ENCODE measurements around the gene MYO15B.
A peak's percentile ranks its signal among the peaks of the same experiment; 100 is the strongest.

The MYO15B gene

DNA sequence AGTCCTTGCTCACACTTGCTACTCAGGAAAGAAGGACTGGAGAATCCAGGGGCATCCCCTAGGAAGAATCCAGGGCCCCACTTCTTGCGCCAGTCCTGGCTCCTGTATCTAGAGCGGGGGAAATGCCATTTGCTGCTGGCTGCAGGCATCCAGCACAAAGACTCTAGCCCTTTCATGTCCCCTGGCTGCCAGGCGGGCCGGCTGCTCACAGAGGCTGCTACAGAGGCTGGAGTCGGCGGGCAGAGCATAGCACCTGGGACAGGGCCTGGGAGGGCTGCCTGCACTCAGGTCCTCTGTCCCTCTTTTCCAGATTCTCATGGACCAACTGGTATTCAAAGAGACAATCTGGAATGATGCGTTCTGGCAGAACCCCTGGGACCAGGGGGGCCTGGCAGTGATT, 59.5 kb downstream of the MYO15B start:
- no peak for DNase-seq (ENCODE audit: low spot score)
- in situ Hi-C loops (cut with MboI; ENCODE audit: low sequenced_read_pairs, unreplicated experiment): no loop called here
- no peak for TF ChIP-seq CTCF (IDR thresholded peaks at IDR 0.05; ENCODE audit: borderline replicate concordance, control extremely low read depth, extremely low read depth, insufficient read depth, missing control alignments)

- TF ChIP-seq CTCF (IDR thresholded peaks at IDR 0.05; ENCODE audit: borderline replicate concordance, control extremely low read depth, extremely low read depth, insufficient read depth, missing control alignments): no peak
- in situ Hi-C loops (cut with MboI; ENCODE audit: low sequenced_read_pairs, unreplicated experiment): no loop called here
Measured at GRCh38 chr17:75647921-75648320, 60.3 kb downstream of the MYO15B start.

DNA sequence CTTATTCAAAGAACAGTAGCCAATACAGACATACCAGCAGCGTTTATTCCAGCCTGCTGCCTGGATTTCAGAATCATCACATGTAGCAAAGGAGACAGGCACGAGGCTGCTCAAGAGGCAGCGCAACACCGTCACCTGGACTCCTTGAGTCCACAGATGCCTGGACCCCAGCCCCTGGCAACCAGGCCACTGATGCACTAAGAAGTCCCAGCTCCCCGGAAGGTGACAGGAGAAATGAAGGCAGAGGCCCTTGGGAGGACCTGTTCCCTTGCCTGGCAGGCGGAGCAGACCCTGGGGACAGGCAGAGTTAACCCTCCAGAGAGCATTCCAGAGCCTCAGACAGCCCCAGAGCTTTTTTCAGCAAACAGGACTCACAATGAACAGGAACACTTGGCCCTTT, 62.1 kb downstream of the MYO15B start:
- in situ Hi-C loops (cut with MboI; ENCODE audit: low sequenced_read_pairs, unreplicated experiment): no loop called here
- DNase-seq (ENCODE audit: low spot score): no peak
- no peak for TF ChIP-seq CTCF (IDR thresholded peaks at IDR 0.05; ENCODE audit: borderline replicate concordance, control extremely low read depth, extremely low read depth, insufficient read depth, missing control alignments)

More at GRCh38 chr17:75647921-75648320, 60.3 kb downstream of the MYO15B start:
- DNase-seq (ENCODE audit: low spot score): no peak

- in situ Hi-C loops (cut with MboI; ENCODE audit: low sequenced_read_pairs, unreplicated experiment): no loop called here
- no peak for DNase-seq (ENCODE audit: low spot score)
- TF ChIP-seq CTCF (IDR thresholded peaks at IDR 0.05; ENCODE audit: borderline replicate concordance, control extremely low read depth, extremely low read depth, insufficient read depth, missing control alignments): no peak
Measured at GRCh38 chr17:75650874-75651273, 63.3 kb downstream of the MYO15B start.

GRCh38 chr17:75652341-75652740, 64.7 kb downstream of the MYO15B start:
- in situ Hi-C loops (cut with MboI; ENCODE audit: low sequenced_read_pairs, unreplicated experiment): no loop called here

GRCh38 chr17:75652934-75653549, 65.4 kb downstream of the MYO15B start:
- in situ Hi-C loops (cut with MboI; ENCODE audit: low sequenced_read_pairs, unreplicated experiment): no loop called here
- peak; percentile 57 for TF ChIP-seq CTCF (IDR thresholded peaks at IDR 0.05; ENCODE audit: borderline replicate concordance, control extremely low read depth, extremely low read depth, insufficient read depth, missing control alignments)
- DNase-seq (ENCODE audit: low spot score): peak; percentile 65

More at GRCh38 chr17:75652341-75652740, 64.7 kb downstream of the MYO15B start:
- DNase-seq (ENCODE audit: low spot score): no peak
- TF ChIP-seq CTCF (IDR thresholded peaks at IDR 0.05; ENCODE audit: borderline replicate concordance, control extremely low read depth, extremely low read depth, insufficient read depth, missing control alignments): no peak
